ENCODE results near the gene TTC7B. TPM values are rescaled to one million over a fixed set of nuclear protein-coding genes. Genes with fewer than 3 reads are reported as not detected.

TTC7B gene
- total and polyA plus RNA-seq, 10 of the 15 experiments (the other 5 are each of a cell fraction or from before 2014, with no cell fraction given) = under 0.01 to 1.1 (median 0.26) TPM; not detected in 2

GRCh38 chr14:90774316-90774715 is 41.9 kb downstream of the TTC7B start (continued):
- TF ChIP-seq MTA3 (IDR thresholded peaks at IDR 0.05; ENCODE audit: borderline replicate concordance, low read length) (no peak), POLR2A (IDR thresholded peaks at IDR 0.05; ENCODE audit: low read depth, low read length) (no peak), KDM1A (IDR thresholded peaks at IDR 0.05; ENCODE audit: borderline replicate concordance) (no peak), KAT2A (conservative IDR thresholded peaks at IDR 0.05; ENCODE audit: control insufficient read depth, low read depth, low read length) (no peak)

GRCh38 chr14:90773705-90774104 is 42.5 kb downstream of the TTC7B start:
- H3K4me1 ChIP-seq (ENCODE audit: control insufficient read depth, insufficient read depth, low read length) = no peaks in the 10 kb centered on the region
- no peak overlapping the region for H3K4me2 ChIP-seq (ENCODE audit: control insufficient read depth, insufficient read depth)
- intact Hi-C loops (cut with micrococcal nuclease; ENCODE audit: unreplicated experiment) = no loop called here
- POLR2A ChIA-PET = no interaction called here
- in situ Hi-C loops (cut with MboI) = no loop called here
- RAD21 ChIA-PET (ENCODE audit: unreplicated experiment) = no interaction called here
- no peak overlapping the region for H3K27ac ChIP-seq (ENCODE audit: control insufficient read depth, insufficient read depth)
- TF ChIP-seq RB1 (IDR thresholded peaks at IDR 0.05; ENCODE audit: borderline replicate concordance) = no peak
- no peak for TF ChIP-seq RFX5 (IDR thresholded peaks at IDR 0.05; ENCODE audit: low read depth, low read length)
- TF ChIP-seq NFYA (IDR thresholded peaks at IDR 0.05; ENCODE audit: borderline replicate concordance, low read depth, low read length) = no peak
- TF ChIP-seq CHD2 (IDR thresholded peaks at IDR 0.05; ENCODE audit: borderline replicate concordance, low read depth, low read length) = no peak
- TF ChIP-seq HDAC6 (IDR thresholded peaks at IDR 0.05; ENCODE audit: unreplicated experiment) = no peak
- no peak for TF ChIP-seq YY1 (IDR thresholded peaks at IDR 0.05; ENCODE audit: low read depth, low read length)
- TF ChIP-seq BACH1 (IDR thresholded peaks at IDR 0.05; ENCODE audit: borderline replicate concordance) = no peak
- no peak for TF ChIP-seq ZZZ3 (IDR thresholded peaks at IDR 0.05; ENCODE audit: control insufficient read depth, insufficient read length, low read depth)
- no peak for TF ChIP-seq MYC (IDR thresholded peaks at IDR 0.05; ENCODE audit: insufficient read depth, insufficient read length, insufficient replicate concordance, low read length, severe bottlenecking)
- no peak for TF ChIP-seq SMAD5 (IDR thresholded peaks at IDR 0.05; ENCODE audit: low read depth)
- TF ChIP-seq SMAD1 (IDR thresholded peaks at IDR 0.05; ENCODE audit: low read depth, partially characterized antibody) = no peak
- no peak for TF ChIP-seq ASH2L (IDR thresholded peaks at IDR 0.05; ENCODE audit: borderline replicate concordance, low read depth)
- TF ChIP-seq SP1 (IDR thresholded peaks at IDR 0.05; ENCODE audit: low read depth, low read length) = no peak
- TF ChIP-seq HDGF (IDR thresholded peaks at IDR 0.05) = no peak
- no peak for TF ChIP-seq ATF3 (IDR thresholded peaks at IDR 0.05; ENCODE audit: borderline replicate concordance, extremely low read depth, low read depth, low read length)
- H3K9me3 ChIP-seq (replicated peaks; ENCODE audit: control insufficient read depth, insufficient read depth, low read length) = no peaks in the 10 kb centered on the region
- FAIRE-seq (no peak), ATAC-seq (no peak), DNase-seq (ENCODE audit: low read depth, low spot score) (no peak)
- H3K36me3 ChIP-seq (ENCODE audit: control insufficient read depth in 2 of 2, insufficient read depth in 2 of 2, low read length in 1 of 2) = no peaks in the 10 kb centered on the region
- no peak overlapping the region for H3K4me3 ChIP-seq
- H2AFZ ChIP-seq (ENCODE audit: control insufficient read depth, low read depth, low read length) = no peak overlapping the region
- no peaks in the 10 kb centered on the region; a peak in 1 of 4 replicates for H3K27me3 ChIP-seq (replicated peaks in 1 of 2; ENCODE audit: control insufficient read depth in 2 of 2, insufficient read depth in 2 of 2, low read length in 1 of 2)
- no peaks in the 10 kb centered on the region for H3K79me2 ChIP-seq (ENCODE audit: control insufficient read depth, insufficient read depth, low read length)
- no TSS peak for BruUV-seq (replicated peaks)
- H4K20me1 ChIP-seq (ENCODE audit: control insufficient read depth, insufficient read depth) = no peaks in the 10 kb centered on the region
- H3K9ac ChIP-seq (ENCODE audit: control insufficient read depth, insufficient read depth, low read length) = no peak overlapping the region
- SMC1A ChIA-PET (ENCODE audit: uncharacterized antibody, unreplicated experiment) = no interaction called here
- CTCF ChIA-PET = no interaction called here
- WGBS (ENCODE audit: insufficient coverage, insufficient replicate concordance, low lambda C conversion rate, missing lambda C conversion rate) = 16% methylated on average over 4 of the region's 4 CpGs
